Measurements from ENCODE around the gene ATP2A2.

GRCh38 chr12:110258466-110258865 lies 22.6 kb upstream of the ATP2A2 start:
- TF ChIP-seq CTCF (IDR thresholded peaks at IDR 0.05 in 8 of 11, conservative IDR thresholded peaks at IDR 0.05 in 3 of 11) (no peak), POLR2A (IDR thresholded peaks at IDR 0.05) (no peak)
